ENCODE results near the gene PDE1C.

PDE1C gene

GRCh38 chr7:32061346-32061745 lies 8.9 kb downstream of the PDE1C start:
- Histone ChIP-seq H3K36me3 (ENCODE audit: control insufficient read depth, insufficient read depth, low read length) (no peaks in the 10 kb centered on the region), H3K9ac (no peak overlapping the region), H3K27me3 (ENCODE audit: control insufficient read depth, insufficient read depth, low read length) (no peaks in the 10 kb centered on the region), H3K4me3 (ENCODE audit: low read depth, low read length) (no peak overlapping the region), H3K4me2 (ENCODE audit: low read length) (no peak overlapping the region), H3K4me1 (no peaks in the 10 kb centered on the region), H3K9me3 (ENCODE audit: control insufficient read depth, low read length) (no peaks in the 10 kb centered on the region), H3K79me2 (no peaks in the 10 kb centered on the region), H2AFZ (no peak overlapping the region), H3K27ac (no peak overlapping the region)
- no peak for TF ChIP-seq CTCF (IDR thresholded peaks at IDR 0.05)

DNA sequence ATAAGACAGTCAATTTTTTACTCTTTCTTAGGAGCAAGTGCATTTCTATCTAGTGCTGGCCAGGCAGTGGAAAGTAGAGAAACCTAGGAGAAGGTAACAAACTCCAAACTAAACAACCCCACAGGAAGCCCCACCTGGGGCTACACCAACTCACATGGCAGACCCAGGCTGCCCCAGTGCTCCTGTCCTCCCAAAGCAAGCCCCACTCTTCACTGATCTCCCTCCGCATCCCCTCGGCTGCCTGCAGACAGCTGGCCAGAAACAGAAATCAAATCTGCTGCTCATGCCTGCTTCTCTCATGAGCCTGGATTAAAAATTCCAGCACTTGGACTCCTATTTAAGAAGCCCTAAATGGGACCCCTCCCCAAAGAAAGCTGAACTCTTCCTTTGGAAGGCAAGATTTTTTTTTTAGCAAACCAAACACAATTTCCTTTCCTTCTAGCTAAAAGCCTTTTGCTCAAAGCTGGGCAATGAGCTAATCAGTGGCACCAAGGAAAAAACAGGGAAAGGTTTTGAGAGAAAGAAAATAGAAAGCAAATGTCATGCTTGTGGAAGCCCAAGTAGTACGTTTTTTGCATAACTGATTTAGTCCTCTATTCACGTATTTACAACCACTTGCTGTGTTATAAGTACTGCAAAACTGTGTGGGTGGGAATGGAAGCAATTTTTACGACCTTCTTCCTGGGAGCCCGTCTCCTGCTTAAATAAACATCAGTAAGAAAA lies 10.8 kb downstream of the PDE1C start:
- no peak overlapping the region for H3K27ac ChIP-seq
- no peak overlapping the region for H3K4me2 ChIP-seq (ENCODE audit: low read length)
- no peak overlapping the region for H2AFZ ChIP-seq
- no peaks in the 10 kb centered on the region for H3K36me3 ChIP-seq (ENCODE audit: control insufficient read depth, insufficient read depth, low read length)
- H3K27me3 ChIP-seq (ENCODE audit: control insufficient read depth, insufficient read depth, low read length) = no peaks in the 10 kb centered on the region
- H3K4me1 ChIP-seq = no peaks in the 10 kb centered on the region
- H3K4me3 ChIP-seq (ENCODE audit: low read depth, low read length) = no peak overlapping the region
- no peaks in the 10 kb centered on the region for H3K9me3 ChIP-seq (ENCODE audit: control insufficient read depth, low read length)
- H3K9ac ChIP-seq = no peak overlapping the region
- no peaks in the 10 kb centered on the region for H3K79me2 ChIP-seq
- TF ChIP-seq CTCF (IDR thresholded peaks at IDR 0.05) = no peak

- no peak overlapping the region for H3K9ac ChIP-seq
- no peak overlapping the region for H3K4me3 ChIP-seq (ENCODE audit: low read depth, low read length)
- H3K4me2 ChIP-seq (ENCODE audit: low read length) = no peak overlapping the region
- no peak for TF ChIP-seq CTCF (IDR thresholded peaks at IDR 0.05)
- H3K27me3 ChIP-seq (ENCODE audit: control insufficient read depth, insufficient read depth, low read length) = no peaks in the 10 kb centered on the region
- no peaks in the 10 kb centered on the region for H3K4me1 ChIP-seq
- H3K36me3 ChIP-seq (ENCODE audit: control insufficient read depth, insufficient read depth, low read length) = no peaks in the 10 kb centered on the region
- no peaks in the 10 kb centered on the region for H3K79me2 ChIP-seq
- H3K27ac ChIP-seq = no peak overlapping the region
- no peak overlapping the region for H2AFZ ChIP-seq
- H3K9me3 ChIP-seq (ENCODE audit: control insufficient read depth, low read length) = no peaks in the 10 kb centered on the region
Observed at GRCh38 chr7:32058002-32058401, 12.2 kb downstream of the PDE1C start.

GRCh38 chr7:32056767-32057166 lies 13.4 kb downstream of the PDE1C start:
- Histone ChIP-seq H3K4me3 (ENCODE audit: low read depth, low read length) (no peak overlapping the region), H3K9ac (no peak overlapping the region), H3K36me3 (ENCODE audit: control insufficient read depth, insufficient read depth, low read length) (no peaks in the 10 kb centered on the region), H3K9me3 (ENCODE audit: control insufficient read depth, low read length) (no peaks in the 10 kb centered on the region), H3K4me1 (no peaks in the 10 kb centered on the region), H2AFZ (no peak overlapping the region), H3K79me2 (no peaks in the 10 kb centered on the region), H3K27ac (no peak overlapping the region), H3K27me3 (ENCODE audit: control insufficient read depth, insufficient read depth, low read length) (no peaks in the 10 kb centered on the region), H3K4me2 (ENCODE audit: low read length) (no peak overlapping the region)
- no peak for TF ChIP-seq CTCF (IDR thresholded peaks at IDR 0.05)

DNA sequence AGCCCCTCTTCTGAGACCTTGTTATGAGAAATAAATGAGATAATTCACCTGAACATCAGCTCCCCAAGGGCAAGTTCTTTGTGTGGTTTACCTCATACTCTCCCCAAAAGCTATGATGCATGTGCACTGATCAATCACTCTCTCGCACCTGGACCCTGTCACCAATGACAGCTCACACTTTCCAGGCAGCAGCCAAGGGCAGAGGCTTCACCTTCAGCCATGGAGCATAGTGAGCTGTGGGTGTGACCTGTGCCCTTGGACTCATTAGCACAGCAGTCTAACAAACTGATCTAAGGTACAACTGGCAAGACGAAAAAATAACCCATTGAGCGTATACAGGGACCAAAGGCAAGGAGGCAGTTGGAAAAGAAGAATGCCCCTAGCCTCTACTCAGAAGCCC lies 17.0 kb downstream of the PDE1C start:
- no peak for TF ChIP-seq CTCF (IDR thresholded peaks at IDR 0.05)
- H3K4me1 ChIP-seq = no peaks in the 10 kb centered on the region
- no peak overlapping the region for H3K4me2 ChIP-seq (ENCODE audit: low read length)
- no peak overlapping the region for H3K27ac ChIP-seq
- H3K4me3 ChIP-seq (ENCODE audit: low read depth, low read length) = no peak overlapping the region
- no peaks in the 10 kb centered on the region for H3K79me2 ChIP-seq
- H3K9ac ChIP-seq = no peak overlapping the region
- no peak overlapping the region for H2AFZ ChIP-seq
- H3K36me3 ChIP-seq (ENCODE audit: control insufficient read depth, insufficient read depth, low read length) = no peaks in the 10 kb centered on the region
- H3K27me3 ChIP-seq (ENCODE audit: control insufficient read depth, insufficient read depth, low read length) = no peaks in the 10 kb centered on the region
- no peaks in the 10 kb centered on the region for H3K9me3 ChIP-seq (ENCODE audit: control insufficient read depth, low read length)
